ENCODE results near the gene PDXK. TPM values are rescaled to one million over a fixed set of nuclear protein-coding genes. Genes with fewer than 3 reads are reported as not detected.

The PDXK gene
- total and polyA plus RNA-seq, 2 donors (not counting 3 experiments of a cell fraction or from before 2014, with no cell fraction given) = 44.2 to 59.1 TPM

DNA sequence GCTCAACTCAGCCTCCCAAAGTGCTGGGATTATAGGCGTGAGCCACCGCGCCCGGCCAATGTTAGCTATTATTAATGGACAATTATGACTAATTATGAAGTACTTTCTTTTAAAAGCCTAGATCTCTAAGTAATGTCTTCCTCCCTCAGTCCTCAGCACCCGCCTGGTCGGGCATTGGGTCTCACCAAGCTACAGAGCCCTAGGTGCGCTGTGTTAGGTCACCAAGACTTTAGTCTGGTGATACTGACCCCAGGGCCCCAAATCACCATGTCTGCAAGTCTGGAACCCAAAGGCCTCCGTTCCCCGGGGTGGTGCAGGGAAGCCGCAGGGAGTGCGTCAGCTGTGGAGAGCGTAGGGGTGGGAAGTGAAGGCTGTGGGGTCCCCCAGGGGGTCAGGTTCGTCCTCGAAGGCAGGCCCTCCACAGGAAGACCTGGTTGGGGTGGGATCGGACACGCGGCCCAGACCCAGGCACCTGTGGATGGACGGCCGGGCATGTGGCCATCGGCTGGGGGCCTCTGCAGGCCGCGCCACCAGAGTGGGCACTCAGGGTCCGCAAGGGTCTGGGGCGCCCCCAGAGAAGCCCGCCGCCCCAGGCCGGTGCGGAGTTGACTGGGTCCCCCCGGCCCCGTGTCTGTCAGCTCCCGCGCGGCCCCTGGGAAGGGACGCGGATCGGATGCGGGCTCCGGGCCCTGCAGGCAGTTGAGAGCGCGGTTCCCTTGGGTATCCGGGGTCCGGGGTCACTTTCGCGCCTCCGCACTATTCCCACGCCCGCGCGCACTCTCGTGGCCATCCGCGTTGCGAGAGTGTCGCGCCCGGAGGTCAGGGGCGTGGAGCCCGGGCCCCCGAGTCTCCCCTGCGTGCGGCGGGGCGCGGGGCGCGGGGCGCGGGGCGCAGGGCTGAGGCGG, 710 bp upstream of the PDXK start:
- Histone ChIP-seq H2AFZ (ENCODE audit: low read depth, low read length) (peak overlapping the region; percentile 97), H3K4me2 (ENCODE audit: insufficient read depth, low read length) (peak overlapping the region; percentile 68), H3K9me1 (replicated peaks; ENCODE audit: control insufficient read depth, extremely low read depth, insufficient read depth, low read length) (no peaks in the 10 kb centered on the region), H3K79me2 (ENCODE audit: control insufficient read depth, insufficient read depth, low read length) (peaks cover 30% of the 10 kb centered on the region), H4K20me1 (replicated peaks; ENCODE audit: control insufficient read depth, extremely low read depth, insufficient read depth, low read length) (no peaks in the 10 kb centered on the region), H3K27me3 (ENCODE audit: control insufficient read depth in 2 of 2, insufficient read depth in 2 of 2, low read length in 2 of 2) (no peaks in the 10 kb centered on the region), H3K4me1 (ENCODE audit: control insufficient read depth, extremely low read depth, insufficient read depth, low read length) (peaks cover 12% of the 10 kb centered on the region), H3K9me3 (replicated peaks; ENCODE audit: control insufficient read depth, insufficient read depth, low read length) (no peaks in the 10 kb centered on the region), H3K4me3 (replicated peaks in 1 of 3; ENCODE audit: insufficient read depth in 1 of 3, low read depth in 1 of 3, low read length in 3 of 3) (peak overlapping the region; percentile 41 to 75 (median 63)), H3K9ac (replicated peaks; ENCODE audit: extremely low read depth, insufficient read depth, low read length) (peak overlapping the region; percentile 80), H3K36me3 (ENCODE audit: control insufficient read depth in 2 of 2, extremely low read depth in 1 of 2, insufficient read depth in 2 of 2, low read length in 2 of 2) (no peaks in the 10 kb centered on the region), H3K27ac (ENCODE audit: insufficient read depth, low read depth, low read length) (no peak overlapping the region)
- dilution Hi-C loops (cut with MboI; ENCODE audit: extremely low pct_ligation_motif_present, low sequenced_read_pairs) (no loop called here), intact Hi-C loops (cut with micrococcal nuclease) (no loop called here)
- POLR2A ChIA-PET = no interaction called here
- no peak for TF ChIP-seq FOS (IDR thresholded peaks at IDR 0.05; ENCODE audit: borderline replicate concordance, insufficient read depth, low read length)
- no TSS peak for BruUV-seq (replicated peaks)
- CTCF ChIA-PET = no interaction called here
- FAIRE-seq (no peak), DNase-seq (ENCODE audit: low read depth, low spot score) (no peak)

DNA sequence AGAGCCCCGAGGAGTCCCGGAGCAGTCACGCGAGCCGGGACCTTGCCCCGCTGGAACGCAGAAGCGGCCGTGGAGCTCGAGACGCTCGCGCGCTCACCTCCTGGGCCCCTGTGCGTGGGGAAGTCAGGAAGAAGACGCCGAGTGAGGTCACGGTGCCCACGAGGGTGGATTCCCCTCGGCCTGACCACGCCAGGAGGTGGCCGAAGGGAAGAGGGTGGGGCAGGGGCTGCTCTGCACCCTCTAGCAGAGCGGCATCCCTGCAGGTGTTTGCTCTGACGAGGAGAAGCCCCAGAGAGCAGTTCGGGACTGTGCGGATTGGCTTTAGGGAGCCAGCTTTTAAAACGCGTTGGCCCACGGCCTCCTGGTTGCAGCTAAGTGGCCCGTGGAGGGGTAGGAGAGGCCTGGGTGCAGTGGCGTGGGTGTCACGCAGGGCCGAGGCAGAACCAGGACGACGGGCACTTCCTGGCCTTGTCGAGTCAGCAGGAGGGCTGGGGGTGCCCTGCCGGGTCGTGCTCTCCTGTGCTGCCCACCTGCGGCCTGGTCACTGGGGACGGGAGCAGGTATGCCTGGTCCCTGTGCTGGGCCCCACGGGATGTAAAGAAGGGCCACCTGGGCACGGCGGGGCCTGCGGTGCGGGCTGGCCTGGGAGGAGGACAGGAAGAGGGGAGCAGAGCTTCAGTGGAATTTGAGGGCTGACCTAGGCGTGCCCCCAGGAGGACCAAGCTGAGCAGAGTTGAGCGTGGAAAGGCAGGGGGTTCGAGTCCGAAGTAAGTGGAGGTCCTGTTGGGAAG, 1.0 kb downstream of the PDXK start:
- no peak for FAIRE-seq
- H3K27me3 ChIP-seq (ENCODE audit: control insufficient read depth in 2 of 2, insufficient read depth in 2 of 2, low read length in 2 of 2) = no peaks in the 10 kb centered on the region
- peak overlapping the region; percentile 41 to 75 (median 63) for H3K4me3 ChIP-seq (replicated peaks in 1 of 3; ENCODE audit: insufficient read depth in 1 of 3, low read depth in 1 of 3, low read length in 3 of 3)
- H3K9ac ChIP-seq (replicated peaks; ENCODE audit: extremely low read depth, insufficient read depth, low read length) = peak overlapping the region; percentile 80
- no peak for DNase-seq (ENCODE audit: low read depth, low spot score)
- H3K9me3 ChIP-seq (replicated peaks; ENCODE audit: control insufficient read depth, insufficient read depth, low read length) = no peaks in the 10 kb centered on the region
- CTCF ChIA-PET = interaction anchor here (0.5 to 1.6 kb wide), 3 partner anchors 9 to 112 kb away, joined by 5 to 6 read pairs (median 6); partner anchors contain the start of gene RRP1
- peak overlapping the region; percentile 34 for H3K27ac ChIP-seq (ENCODE audit: insufficient read depth, low read depth, low read length)
- BruUV-seq (replicated peaks) = no TSS peak
- H3K4me2 ChIP-seq (ENCODE audit: insufficient read depth, low read length) = peak overlapping the region; percentile 57
- intact Hi-C loops (cut with micrococcal nuclease) (loop anchor here (1.0 kb wide), 1 partner anchor 8 kb away; no protein-coding TSS in a partner anchor), dilution Hi-C loops (cut with MboI; ENCODE audit: extremely low pct_ligation_motif_present, low sequenced_read_pairs) (no loop called here)
- no peaks in the 10 kb centered on the region for H3K36me3 ChIP-seq (ENCODE audit: control insufficient read depth in 2 of 2, extremely low read depth in 1 of 2, insufficient read depth in 2 of 2, low read length in 2 of 2)
- H2AFZ ChIP-seq (ENCODE audit: low read depth, low read length) = peak overlapping the region; percentile 97
- no peaks in the 10 kb centered on the region for H3K9me1 ChIP-seq (replicated peaks; ENCODE audit: control insufficient read depth, extremely low read depth, insufficient read depth, low read length)
- no peaks in the 10 kb centered on the region for H4K20me1 ChIP-seq (replicated peaks; ENCODE audit: control insufficient read depth, extremely low read depth, insufficient read depth, low read length)
- TF ChIP-seq POLR2AphosphoS5 (IDR thresholded peaks at IDR 0.05; ENCODE audit: insufficient read depth, low read depth, low read length) = no peak
- no peak for TF ChIP-seq GATA2 (IDR thresholded peaks at IDR 0.05; ENCODE audit: insufficient read depth, insufficient read length, low read depth, low read length)
- no peak for TF ChIP-seq POLR2A (IDR thresholded peaks at IDR 0.05; ENCODE audit: low read depth, low read length)
- TF ChIP-seq FOS (IDR thresholded peaks at IDR 0.05; ENCODE audit: borderline replicate concordance, insufficient read depth, low read length) = no peak
- TF ChIP-seq MYC (IDR thresholded peaks at IDR 0.05; ENCODE audit: low read depth, low read length) = no peak
- TF ChIP-seq CTCF (IDR thresholded peaks at IDR 0.05; ENCODE audit: extremely low read depth in 1 of 2, insufficient read depth in 1 of 2, low read depth in 1 of 2, low read length in 2 of 2) = no peak
- TF ChIP-seq JUN (IDR thresholded peaks at IDR 0.05; ENCODE audit: borderline replicate concordance, insufficient read depth, insufficient read length, low read depth) = no peak
- no peak for TF ChIP-seq EZH2 (IDR thresholded peaks at IDR 0.05; ENCODE audit: borderline replicate concordance, low read depth, low read length, severe bottlenecking)
- TF ChIP-seq, protein P1, sequence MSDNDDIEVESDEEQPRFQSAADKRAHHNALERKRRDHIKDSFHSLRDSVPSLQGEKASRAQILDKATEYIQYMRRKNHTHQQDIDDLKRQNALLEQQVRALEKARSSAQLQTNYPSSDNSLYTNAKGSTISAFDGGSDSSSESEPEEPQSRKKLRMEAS (IDR thresholded peaks at IDR 0.05; ENCODE audit: insufficient read depth, insufficient read length) = no peak
- H3K4me1 ChIP-seq (ENCODE audit: control insufficient read depth, extremely low read depth, insufficient read depth, low read length) = peaks cover 12% of the 10 kb centered on the region
- POLR2A ChIA-PET = interaction anchor here (1.0 kb wide), 1 partner anchor 9 kb away, joined by 3 read pairs; no protein-coding TSS in a partner anchor
- H3K79me2 ChIP-seq (ENCODE audit: control insufficient read depth, insufficient read depth, low read length) = peaks cover 30% of the 10 kb centered on the region

All from endothelial cell of umbilical vein (primary cell).